Common myeloid progenitor, CD34-positive (primary cell): ENCODE data around the gene INTS13.

Experiments
- CTCF ChIA-PET: fragments of 350-600 bp; sonication (Branson Sonifier 250); formaldehyde crosslinking; loops from one replicate; lab custom pipeline; 2021; ENCODE audit warnings: antibody characterized with exemption; lab: Charles Lee
- POLR2A ChIA-PET: fragments of 350-600 bp; sonication (Branson Sonifier 250); formaldehyde crosslinking; loops from one replicate; lab custom pipeline; 2021; ENCODE audit warnings: antibody characterized with exemption; lab: Charles Lee
- DNase-seq, 3 donors: peaks; one replicate each; pipeline versions ENCODE4 v3.0.0 to v3.0.0-alpha.2; 2013
- H3K27ac ChIP-seq, 2 experiments: 1 replicate in 1 of 2; 2 replicates in 1 of 2; pipeline ENCODE4 v1.7.0; 2013; ENCODE audit warnings: inconsistent platforms in 2 of 2, low read length in 2 of 2, mild to moderate bottlenecking in 2 of 2, low read depth in 1 of 2, moderate library complexity in 1 of 2; ENCODE audit not compliant: severe bottlenecking in 2 of 2, insufficient read depth in 1 of 2, poor library complexity in 1 of 2
- H3K27me3 ChIP-seq, 5 experiments: replicated peaks in 2 of 5; 1 replicate in 3 of 5; 2 replicates in 2 of 5; pipeline versions ENCODE4 v1.6.1 to v1.7.0; 2013; ENCODE audit warnings: low read length in 4 of 5, mild to moderate bottlenecking in 2 of 5, moderate library complexity in 2 of 5, inconsistent platforms in 1 of 5; ENCODE audit not compliant: insufficient read depth in 5 of 5, control insufficient read depth in 4 of 5
- H3K36me3 ChIP-seq, 4 experiments: 1 replicate in 2 of 4; 2 replicates in 2 of 4; pipeline versions ENCODE4 v1.6.1 to v1.7.0; 2013; ENCODE audit warnings: low read length in 3 of 4, control low read depth in 1 of 4, mild to moderate bottlenecking in 1 of 4; ENCODE audit not compliant: control insufficient read depth in 4 of 4, insufficient read depth in 4 of 4
- H3K4me1 ChIP-seq, 4 experiments: 1 replicate in 3 of 4; 2 replicates in 1 of 4; pipeline versions ENCODE4 v1.6.1 to v1.7.1; 2013; ENCODE audit warnings: low read length in 3 of 4, mild to moderate bottlenecking in 3 of 4, control low read depth in 1 of 4, inconsistent platforms in 1 of 4, moderate library complexity in 1 of 4; ENCODE audit not compliant: control insufficient read depth in 4 of 4, insufficient read depth in 4 of 4; ENCODE audit errors: control extremely low read depth in 1 of 4
- H3K4me3 ChIP-seq, 7 experiments: 1 replicate in 4 of 7; 2 replicates in 3 of 7; pipeline versions ENCODE4 v1.5.1 to v1.7.0; 2013; ENCODE audit warnings: mild to moderate bottlenecking in 7 of 7, low read length in 6 of 7, moderate library complexity in 6 of 7, inconsistent platforms in 2 of 7, low read depth in 2 of 7, control low read depth in 1 of 7; ENCODE audit not compliant: insufficient read depth in 4 of 7, control insufficient read depth in 1 of 7; ENCODE audit errors: extremely low read depth in 1 of 7
- H3K9me3 ChIP-seq, 5 experiments: 1 replicate in 4 of 5; 2 replicates in 1 of 5; pipeline versions ENCODE4 v1.6.1 to v1.7.1; 2013; ENCODE audit warnings: low read length in 4 of 5, mild to moderate bottlenecking in 2 of 5, inconsistent platforms in 1 of 5, low read depth in 1 of 5, moderate library complexity in 1 of 5; ENCODE audit not compliant: control insufficient read depth in 4 of 5, insufficient read depth in 2 of 5; ENCODE audit errors: control extremely low read depth in 1 of 5
- WGBS: methylation state at CpG from one replicate; pipeline ENCODE4 v1.1.5; 2013; ENCODE audit not compliant: insufficient coverage; 5-methylcytosine and 5-hydroxymethylcytosine counted together

INTS13 gene

GRCh38 chr12:26937443-26937862, 328 bp downstream of the INTS13 start:
- peaks cover 4 to 17% (median 5%) of the 10 kb centered on the region in 4 experiments for H3K36me3 ChIP-seq
- H3K27ac ChIP-seq = peak overlapping the region; percentile 96 to 98
- peak overlapping the region; percentile 96 to 99 (median 99) for H3K4me3 ChIP-seq
- H3K4me1 ChIP-seq = peaks cover 17 to 60% (median 45%) of the 10 kb centered on the region in 4 experiments
- 2% methylated on average over 7 of the region's 10 CpGs for WGBS
- CTCF ChIA-PET = no interaction called here
- no peak for DNase-seq
- H3K9me3 ChIP-seq = no peaks in the 10 kb centered on the region
- POLR2A ChIA-PET = interaction anchor here (0.9 to 1.5 kb wide), 2 partner anchors 17 to 104 kb away, joined by 3 to 4 read pairs; no protein-coding TSS in a partner anchor
- no peaks in the 10 kb centered on the region for H3K27me3 ChIP-seq

- peak in 1 of 3 donors; percentile 30 for DNase-seq
These were observed 980 bp downstream of the INTS13 start for GRCh38 chr12:26936559-26937442.

GRCh38 chr12:26935636-26936378, 2.0 kb downstream of the INTS13 start:
- no peaks in the 10 kb centered on the region for H3K9me3 ChIP-seq
- POLR2A ChIA-PET = interaction anchor here (1.2 kb wide), 1 partner anchor 10 kb away, joined by 3 read pairs; no protein-coding TSS in a partner anchor
- H3K27ac ChIP-seq = peak overlapping the region; percentile 96 to 98
- peak overlapping the region in 6 of 7 experiments; percentile 96 to 99 (median 98) for H3K4me3 ChIP-seq
- 25% methylated on average over 4 of the region's 7 CpGs for WGBS
- no peaks in the 10 kb centered on the region for H3K27me3 ChIP-seq
- no peak for DNase-seq
- CTCF ChIA-PET = interaction anchor here (0.9 to 1.6 kb wide), 6 partner anchors 9 to 79 kb away, joined by 3 to 7 read pairs (median 4); no protein-coding TSS in a partner anchor
- peaks cover 17 to 44% (median 34%) of the 10 kb centered on the region in 4 experiments for H3K4me1 ChIP-seq
- H3K36me3 ChIP-seq = peaks cover 4 to 24% (median 9%) of the 10 kb centered on the region in 4 experiments

More at GRCh38 chr12:26936559-26937442, 980 bp downstream of the INTS13 start:
- Histone ChIP-seq H3K4me3 (peak overlapping the region in 6 of 7 experiments; percentile 96 to 99 (median 98)), H3K9me3 (no peaks in the 10 kb centered on the region), H3K4me1 (peaks cover 17 to 53% (median 41%) of the 10 kb centered on the region in 4 experiments), H3K27me3 (no peaks in the 10 kb centered on the region), H3K36me3 (peaks cover 4 to 23% (median 7%) of the 10 kb centered on the region in 4 experiments), H3K27ac (peak overlapping the region; percentile 96 to 98)
- WGBS = 7% methylated on average over 3 of the region's 8 CpGs
- CTCF ChIA-PET = interaction anchor here (1.2 to 1.6 kb wide), 3 partner anchors 10 to 28 kb away, joined by 3 to 7 read pairs (median 4); no protein-coding TSS in a partner anchor
- POLR2A ChIA-PET = interaction anchor here (0.9 to 1.5 kb wide), 2 partner anchors 16 to 103 kb away, joined by 3 to 4 read pairs; no protein-coding TSS in a partner anchor

DNA sequence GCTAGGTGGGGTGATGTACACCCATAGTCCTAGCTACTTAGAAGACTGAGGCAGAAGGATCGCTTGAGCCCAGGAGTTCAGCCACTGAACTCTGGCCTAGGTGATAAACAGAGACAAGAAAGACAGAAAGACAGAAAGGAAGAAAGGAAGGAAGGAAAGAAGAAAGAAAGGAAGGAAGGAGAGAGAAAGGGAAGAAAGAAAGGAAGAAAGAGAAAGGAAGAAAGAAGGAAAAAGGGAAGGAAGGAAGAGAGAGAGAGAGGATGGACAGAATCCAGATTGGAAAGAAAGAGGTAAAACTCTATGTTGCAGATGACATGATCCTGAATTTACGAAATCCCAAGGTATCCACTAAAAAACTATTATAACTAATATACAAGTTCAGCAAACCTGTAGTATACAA, 8.2 kb downstream of the INTS13 start:
- H3K4me1 ChIP-seq = peaks cover 0 to 6% (median 1%) of the 10 kb centered on the region in 4 experiments
- no peak for DNase-seq
- ChIA-PET POLR2A (no interaction called here), CTCF (interaction anchor here (0.7 kb wide), 1 partner anchor 626 kb away, joined by 3 read pairs; no protein-coding TSS in a partner anchor)
- H3K27me3 ChIP-seq = no peaks in the 10 kb centered on the region
- no peaks in the 10 kb centered on the region for H3K9me3 ChIP-seq
- no peak overlapping the region for H3K4me3 ChIP-seq
- no peak overlapping the region for H3K27ac ChIP-seq
- H3K36me3 ChIP-seq = peaks cover 15 to 64% (median 36%) of the 10 kb centered on the region in 4 experiments
- WGBS = 71% methylated on average over 1 of the region's 2 CpGs

- CTCF ChIA-PET = no interaction called here
- POLR2A ChIA-PET = no interaction called here
- H3K27ac ChIP-seq = no peak overlapping the region
- no peaks in the 10 kb centered on the region for H3K27me3 ChIP-seq
- no peak overlapping the region for H3K4me3 ChIP-seq
- peaks cover 13 to 61% (median 37%) of the 10 kb centered on the region in 4 experiments for H3K36me3 ChIP-seq
- DNase-seq = no peak
- no peaks in the 10 kb centered on the region for H3K9me3 ChIP-seq
- H3K4me1 ChIP-seq = no peaks in the 10 kb centered on the region
- 100% methylated on average over 3 of the region's 5 CpGs for WGBS
These were observed 9.1 kb downstream of the INTS13 start for GRCh38 chr12:26928661-26929060.

DNA sequence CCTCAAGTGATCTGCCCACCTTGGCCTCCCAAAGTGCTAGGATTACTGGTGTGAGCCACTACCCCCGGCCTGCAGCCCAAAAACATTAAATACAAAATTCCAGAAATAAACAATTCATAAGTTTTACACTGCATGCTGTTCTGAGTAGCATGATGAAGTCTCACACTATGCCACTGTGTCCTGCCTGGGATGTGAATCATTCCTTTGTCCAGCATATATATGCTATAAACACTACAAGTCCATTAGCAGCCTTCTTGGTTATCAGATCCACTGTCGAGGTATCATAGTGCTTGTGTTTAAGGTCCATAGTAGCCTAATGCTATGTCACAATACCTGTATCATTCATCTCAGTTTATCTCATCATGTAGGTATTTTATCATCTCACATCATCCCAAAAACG, 15.9 kb downstream of the INTS13 start:
- DNase-seq = no peak
- Histone ChIP-seq H3K4me3 (no peak overlapping the region), H3K4me1 (no peaks in the 10 kb centered on the region), H3K36me3 (peaks cover 9 to 69% (median 27%) of the 10 kb centered on the region in 4 experiments), H3K27ac (no peak overlapping the region), H3K27me3 (no peaks in the 10 kb centered on the region), H3K9me3 (no peaks in the 10 kb centered on the region)
- CTCF ChIA-PET = no interaction called here
- POLR2A ChIA-PET = no interaction called here
- no CpG with 5 or more reads among the region's 3 CpGs for WGBS
